DMS153 treated with DMSO at 0.1 percent for 48 hours (cell line): Measurements from ENCODE around the gene LPCAT1.
"Not testable (repeated sequence)": the region's sequence is repeated elsewhere in the genome, so short reads cannot be mapped to it uniquely, and the experiment has no call there.

Experiments
- DNase-seq: peaks from one replicate; lab custom pipeline; 2025; ENCODE audit not compliant: unreplicated experiment; lab: John Stamatoyannopoulos, UW

The LPCAT1 gene

DNA sequence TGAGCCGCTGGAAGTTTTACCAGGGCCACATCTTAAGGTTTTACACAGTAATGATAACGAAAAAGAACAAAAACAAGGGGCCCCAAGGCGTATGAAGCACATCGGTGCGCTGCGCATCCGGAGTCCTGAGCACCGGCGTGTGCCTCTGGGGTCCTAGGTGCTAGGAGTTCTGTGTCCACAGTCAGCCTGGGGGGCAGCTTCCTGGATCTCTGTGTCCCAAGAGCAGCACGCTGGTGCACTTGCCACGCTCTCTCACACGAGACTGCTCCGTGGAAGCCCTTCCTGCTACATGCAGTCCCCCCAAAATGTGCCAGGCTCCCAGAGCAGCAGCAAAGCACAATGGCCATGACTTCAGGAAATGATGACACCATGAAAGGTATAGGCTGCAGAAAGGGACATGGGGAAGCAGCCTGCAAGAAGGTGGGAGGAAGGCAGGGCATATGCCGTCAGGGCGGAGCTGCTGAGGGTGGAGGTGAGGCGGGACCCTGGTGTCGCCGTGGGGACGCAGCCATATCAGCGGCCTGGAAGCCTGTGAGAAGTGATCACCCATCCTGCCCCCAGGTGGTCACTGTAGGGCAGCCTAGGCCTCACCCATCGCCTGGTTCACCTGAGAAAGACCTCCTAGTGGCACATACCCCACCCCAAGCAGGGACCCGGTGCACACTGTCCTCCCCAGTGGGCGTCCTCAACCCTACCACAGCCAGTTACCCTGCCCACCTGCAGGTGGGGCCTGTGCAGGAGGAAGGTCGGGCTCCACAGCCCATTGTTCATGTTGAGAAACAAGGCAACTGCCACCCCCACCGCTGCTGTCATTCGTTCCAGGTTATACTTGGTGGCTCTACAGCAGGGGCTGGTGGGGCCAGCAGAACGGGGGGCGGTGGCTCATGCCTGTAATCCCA, 54.9 kb downstream of the LPCAT1 start:
- no peak for DNase-seq

DNA sequence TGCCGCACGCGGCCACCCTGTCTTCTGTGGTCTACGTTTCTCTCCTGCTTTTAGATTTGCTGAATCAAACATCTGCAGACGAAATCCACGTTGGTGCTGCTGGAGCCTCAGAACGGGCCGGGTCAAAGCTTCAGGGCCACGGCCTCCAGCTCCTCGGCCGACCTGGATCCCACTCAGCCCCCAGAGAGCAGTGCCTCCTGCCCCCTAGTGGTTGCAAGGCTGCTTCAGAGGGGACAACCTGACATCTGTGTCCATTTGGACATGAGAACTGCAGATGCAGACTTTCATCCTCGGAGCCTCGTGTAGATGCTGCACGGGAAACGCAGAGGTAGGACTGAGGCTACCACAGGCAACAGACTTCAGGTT, 55.5 kb downstream of the LPCAT1 start:
- no peak for DNase-seq

DNA sequence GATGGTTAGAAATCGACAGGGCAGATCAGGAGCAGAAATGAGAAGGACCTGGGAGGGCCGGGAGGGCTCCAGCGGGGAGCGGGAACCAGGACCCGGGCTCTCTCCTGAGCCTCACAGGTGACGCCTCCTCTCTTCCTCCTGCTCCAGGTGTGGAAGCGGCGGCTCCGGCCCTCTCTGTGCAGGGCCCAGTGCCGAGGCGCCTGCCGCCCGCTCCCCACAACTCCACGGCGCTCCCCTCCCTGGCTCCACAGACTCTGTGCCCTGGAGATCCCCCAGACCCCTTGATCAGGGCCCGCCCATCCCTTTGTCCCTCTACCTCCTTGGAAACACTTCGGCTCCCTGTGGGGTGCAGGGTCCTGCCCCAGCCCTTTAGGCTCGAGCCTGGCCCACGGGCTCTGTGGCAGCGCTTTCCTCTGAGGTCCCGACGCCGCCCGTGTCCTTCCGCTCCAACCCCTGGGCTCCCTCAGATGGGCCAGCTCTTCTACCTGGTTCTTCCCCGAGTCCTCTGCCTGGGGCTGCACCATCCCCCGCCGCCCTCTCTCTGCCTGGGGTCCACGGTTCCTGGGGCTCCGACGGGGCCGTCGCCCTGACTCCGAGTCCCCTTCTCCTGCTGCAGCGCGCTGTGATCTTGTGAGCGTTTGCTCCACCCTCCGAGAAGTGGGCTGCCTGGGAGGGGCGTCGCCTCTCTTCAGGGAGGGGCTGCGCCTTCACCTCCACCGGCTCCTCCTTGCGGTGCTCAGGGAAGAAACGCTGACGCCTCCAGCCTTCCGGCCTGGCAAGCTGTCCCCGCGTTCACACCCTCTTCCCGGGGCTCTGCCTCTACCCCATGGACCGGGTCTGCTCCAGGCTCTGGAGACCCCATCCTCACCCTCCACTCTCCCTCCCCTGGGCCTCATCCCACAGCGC, 56.2 kb downstream of the LPCAT1 start:
- DNase-seq, result no peak

DNA sequence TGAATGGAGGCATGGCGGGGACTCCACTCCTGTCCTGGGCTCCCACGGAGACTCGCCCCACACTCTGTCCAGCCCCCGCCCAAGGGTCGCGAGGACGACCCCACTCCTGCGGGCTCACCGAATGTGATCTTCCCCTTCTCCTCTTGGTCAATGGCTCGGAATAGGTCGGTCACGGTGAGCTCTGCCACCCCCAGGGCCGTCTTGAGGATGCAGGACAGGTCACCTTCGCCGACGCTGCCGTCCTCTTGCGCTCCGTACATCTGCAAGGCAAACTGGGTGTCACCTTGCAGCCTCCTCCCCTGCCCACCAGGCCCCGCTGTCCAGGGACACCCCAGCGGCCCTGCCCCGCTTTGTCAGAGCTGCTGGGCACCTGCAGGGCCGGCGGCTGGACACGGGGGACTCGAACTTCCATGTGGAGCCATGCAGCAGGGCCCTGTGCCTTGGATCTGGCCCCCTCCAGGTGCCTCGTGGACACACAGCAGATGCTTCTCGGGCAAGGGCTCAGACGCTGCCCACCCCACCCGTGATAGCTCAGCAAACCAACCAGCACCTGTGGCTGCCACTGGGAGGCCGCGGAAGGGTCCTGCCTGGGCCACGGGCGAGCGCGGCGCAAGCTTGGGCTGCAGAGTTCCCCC, 57.0 kb downstream of the LPCAT1 start:
- DNase-seq, result no peak

DNA sequence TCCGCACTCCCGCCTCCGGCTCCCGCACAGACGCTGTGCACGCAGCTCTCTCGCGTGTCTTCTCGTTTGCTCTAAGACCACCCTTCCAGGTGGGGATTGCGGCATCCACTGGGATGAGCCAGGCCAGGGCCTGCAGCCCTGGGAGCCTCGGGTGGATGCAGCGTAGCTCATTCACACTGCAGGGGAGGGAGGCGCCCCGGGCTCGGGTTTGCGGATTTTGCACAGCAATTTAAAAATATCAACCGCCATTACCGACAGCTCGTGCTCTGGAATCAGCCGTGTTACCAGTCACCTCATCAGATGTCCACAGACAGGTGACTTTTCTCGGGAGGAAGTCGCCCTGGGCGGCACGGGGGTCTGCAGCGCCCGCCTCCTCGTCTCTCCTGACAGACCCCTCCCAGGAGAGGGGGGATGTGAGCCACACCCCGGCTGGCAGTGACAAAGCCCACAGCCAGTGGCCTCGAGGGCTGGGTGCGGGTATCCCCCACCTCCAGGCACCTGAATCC, 57.7 kb downstream of the LPCAT1 start:
- DNase-seq, result no peak

DNA sequence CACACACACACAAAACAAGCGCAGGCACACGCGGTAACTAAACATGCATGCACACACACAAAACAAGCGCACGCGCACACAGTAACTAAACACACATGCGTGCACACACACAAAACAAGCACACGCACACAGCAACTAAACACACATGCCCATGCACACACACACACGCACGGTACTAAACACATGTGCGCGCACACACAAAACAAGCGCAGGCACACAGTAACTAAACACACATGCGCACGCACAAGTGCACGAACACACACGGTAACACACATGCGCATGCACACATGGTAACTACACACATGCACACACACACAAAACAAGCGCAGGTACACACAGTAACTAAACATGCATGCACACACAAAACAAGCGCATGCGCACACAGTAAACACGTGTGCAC, 58.6 kb downstream of the LPCAT1 start:
- DNase-seq, result no peak

DNA sequence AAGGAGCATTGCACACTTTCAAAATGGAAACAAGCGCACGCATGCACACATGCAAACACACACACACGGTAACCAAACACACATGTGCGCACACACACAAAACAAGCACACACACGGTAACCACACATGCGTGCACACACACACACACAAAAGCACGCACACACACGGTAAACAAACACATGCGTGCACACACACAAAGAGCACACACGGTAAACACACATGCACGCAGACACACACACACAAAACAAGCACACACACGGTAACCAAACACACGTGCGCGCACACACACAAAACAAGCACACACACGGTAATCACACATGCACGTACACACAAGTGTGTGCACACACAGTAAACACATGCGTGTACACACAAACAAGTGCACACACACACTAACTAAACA, 59.2 kb downstream of the LPCAT1 start:
- no peak for DNase-seq

DNA sequence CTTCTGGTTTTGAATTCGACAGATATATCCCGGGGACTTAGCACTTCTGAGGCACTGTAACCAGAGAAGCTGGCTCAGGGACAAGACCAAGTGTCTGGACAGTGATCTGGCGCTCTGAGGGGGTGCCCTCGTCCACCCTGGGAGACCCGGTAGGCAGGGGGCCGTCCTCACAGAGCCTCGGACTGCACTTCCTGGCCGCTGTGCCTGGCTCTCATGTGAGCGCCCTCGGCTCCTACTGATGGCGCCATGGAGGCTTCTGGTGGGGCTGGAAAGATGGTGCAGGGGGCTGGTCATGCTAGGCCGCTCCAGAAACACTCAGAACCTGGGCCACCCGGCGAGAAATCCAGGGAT, 59.7 kb downstream of the LPCAT1 start:
- no peak for DNase-seq

DNA sequence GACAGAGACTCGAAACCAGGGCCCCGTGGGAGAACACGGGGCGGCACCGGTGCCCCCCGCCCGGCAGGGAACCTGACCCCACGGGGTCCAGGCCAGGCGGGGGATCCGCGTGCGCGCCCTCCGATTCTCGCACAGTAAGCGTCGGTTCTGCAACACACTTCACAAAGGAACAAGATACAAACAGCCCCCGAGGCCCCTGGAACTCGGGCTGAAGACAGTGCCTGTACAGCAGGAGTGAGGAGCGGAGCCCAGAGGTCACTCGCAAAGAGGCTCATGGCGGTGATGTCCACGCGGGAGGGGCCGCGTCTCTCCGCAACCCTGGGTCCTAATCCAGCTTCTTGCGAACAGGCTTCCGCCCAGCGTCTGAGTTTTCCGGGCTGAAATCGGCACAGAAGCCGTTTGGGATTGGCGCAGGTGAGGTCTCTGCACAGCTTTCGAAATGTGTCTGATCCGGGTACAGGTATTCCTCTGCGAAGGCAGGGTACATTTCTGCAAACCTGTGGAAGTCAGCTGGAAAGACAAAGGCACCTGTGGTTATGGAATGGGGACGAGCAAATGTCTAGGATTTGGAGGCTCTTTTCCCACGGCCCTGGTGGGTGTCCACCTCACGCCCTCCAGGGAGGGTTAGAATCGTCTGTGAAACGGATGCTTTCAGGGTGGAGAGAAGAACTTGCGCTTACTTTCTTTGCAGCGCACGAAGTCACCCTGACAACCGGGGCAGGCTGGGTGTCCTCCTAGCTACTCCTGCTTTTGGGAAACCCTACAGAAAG, 60.2 kb downstream of the LPCAT1 start:
- no peak for DNase-seq

DNA sequence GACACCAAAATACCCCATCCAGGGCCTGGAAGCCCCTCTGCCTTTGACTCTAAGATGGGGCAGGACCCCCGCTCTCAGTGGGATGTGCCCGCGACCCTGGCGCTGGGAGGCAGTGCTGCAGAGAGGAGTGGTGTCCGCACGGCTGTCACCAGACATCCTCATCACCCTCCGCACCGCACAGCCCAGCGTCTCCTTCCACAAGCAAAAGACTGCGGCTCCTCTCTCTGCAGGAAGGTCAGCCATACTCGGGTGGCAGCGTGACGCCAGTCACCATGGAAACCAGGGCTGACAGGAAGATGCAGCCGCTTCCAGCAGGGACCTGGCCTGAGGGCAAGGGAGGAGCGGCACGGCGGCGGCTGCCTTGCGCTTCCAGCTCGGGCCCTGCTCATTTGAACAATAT, 61.4 kb downstream of the LPCAT1 start:
- no peak for DNase-seq

DNA sequence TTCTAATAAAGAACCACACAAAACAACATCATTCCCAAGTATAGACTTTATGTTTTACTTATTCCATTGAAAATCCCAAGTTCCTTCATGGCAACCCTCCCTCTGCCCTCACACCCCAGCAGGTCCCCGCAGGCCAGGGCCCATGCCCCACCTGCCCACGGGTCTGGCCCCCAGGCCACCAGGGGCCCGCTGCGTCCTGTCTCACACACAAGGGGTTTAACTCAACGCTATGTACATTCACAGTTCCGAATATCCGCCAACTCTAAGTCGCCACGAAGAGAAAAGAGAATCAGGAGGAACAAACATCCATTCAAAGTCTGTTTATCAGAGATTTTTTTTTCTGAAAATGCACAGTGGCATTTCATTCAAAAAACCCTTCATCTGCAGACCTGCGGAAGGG, 62.4 kb downstream of the LPCAT1 start:
- DNase-seq, result no peak

DNA sequence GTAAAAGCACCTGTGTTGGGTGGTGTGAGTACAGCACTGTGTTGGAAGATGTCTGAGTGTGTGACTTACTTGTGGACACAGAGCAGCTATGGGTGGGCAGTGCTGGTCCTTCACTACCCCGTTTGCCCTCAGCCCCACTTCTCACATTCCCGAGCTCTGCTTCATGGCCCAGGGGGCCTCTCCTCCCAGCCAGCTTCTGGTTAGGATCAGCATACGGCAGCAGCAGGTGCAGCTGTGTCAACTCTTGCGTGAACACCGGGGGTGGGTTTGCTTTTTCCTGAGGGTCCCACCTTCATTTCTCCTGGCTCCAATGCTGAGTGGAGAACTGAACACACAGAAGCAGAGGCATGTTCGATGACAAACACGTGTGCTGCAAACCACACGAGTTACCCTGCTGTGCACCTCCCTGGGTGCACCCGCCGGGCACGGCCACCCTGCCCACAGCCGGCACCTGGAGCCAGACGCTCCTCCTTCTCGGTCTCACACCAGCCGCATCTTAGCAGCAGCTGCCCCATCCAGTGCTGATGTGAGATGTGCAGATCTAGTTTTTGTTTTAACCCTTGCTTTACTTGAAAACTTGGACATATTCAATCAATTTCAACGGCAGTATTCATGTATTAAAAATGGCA, 63.6 kb downstream of the LPCAT1 start:
- no peak for DNase-seq

DNA sequence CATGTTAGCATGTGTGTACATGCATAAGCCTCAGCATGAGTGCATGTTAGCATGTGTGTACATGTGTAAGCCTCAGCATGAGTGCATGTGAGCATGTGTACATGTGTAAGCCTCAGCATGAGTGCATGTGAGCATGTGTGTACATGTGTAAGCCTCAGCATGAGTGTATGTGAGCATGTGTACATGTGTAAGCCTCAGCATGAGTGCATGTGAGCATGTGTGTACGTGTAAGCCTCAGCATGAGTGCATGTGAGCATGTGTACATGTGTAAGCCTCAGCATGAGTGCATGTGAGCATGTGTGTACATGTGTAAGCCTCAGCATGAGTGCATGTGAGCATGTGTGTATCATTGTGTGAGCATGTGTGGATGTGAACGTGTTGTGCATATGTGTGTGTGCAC, 64.3 kb downstream of the LPCAT1 start:
- not testable (repeated sequence) for DNase-seq

DNA sequence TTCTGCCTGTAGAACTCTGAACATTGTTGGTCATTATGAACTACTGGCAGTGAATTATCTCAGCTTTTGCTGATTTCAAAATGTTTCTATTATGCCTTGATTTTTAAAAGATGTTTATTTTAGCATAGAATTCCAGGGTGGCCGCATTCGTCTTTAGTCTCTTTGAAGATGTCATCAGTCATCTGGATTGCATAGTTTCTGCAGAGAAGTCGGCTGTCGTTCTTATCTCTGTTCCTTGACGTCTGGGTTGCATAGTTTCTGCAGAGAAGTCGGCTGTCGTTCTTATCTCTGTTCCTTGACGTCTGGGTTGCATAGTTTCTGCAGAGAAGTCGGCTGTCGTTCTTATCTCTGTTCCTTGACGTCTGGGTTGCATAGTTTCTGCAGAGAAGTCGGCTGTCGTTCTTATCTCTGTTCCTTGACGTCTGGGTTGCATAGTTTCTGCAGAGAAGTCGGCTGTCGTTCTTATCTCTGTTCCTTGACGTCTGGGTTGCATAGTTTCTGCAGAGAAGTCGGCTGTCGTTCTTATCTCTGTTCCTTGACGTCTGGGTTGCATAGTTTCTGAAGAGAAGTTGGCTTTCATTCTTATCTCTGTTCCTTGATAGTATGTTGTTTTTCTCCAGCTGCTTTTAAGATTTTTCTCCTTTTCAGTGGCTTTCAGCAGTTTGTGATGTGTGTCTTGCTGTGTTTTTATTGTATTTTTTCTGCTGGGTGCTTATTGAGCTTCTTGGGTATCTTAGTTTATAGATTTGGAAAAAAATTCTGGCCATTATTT, 67.5 kb downstream of the LPCAT1 start:
- not testable (repeated sequence) for DNase-seq

DNA sequence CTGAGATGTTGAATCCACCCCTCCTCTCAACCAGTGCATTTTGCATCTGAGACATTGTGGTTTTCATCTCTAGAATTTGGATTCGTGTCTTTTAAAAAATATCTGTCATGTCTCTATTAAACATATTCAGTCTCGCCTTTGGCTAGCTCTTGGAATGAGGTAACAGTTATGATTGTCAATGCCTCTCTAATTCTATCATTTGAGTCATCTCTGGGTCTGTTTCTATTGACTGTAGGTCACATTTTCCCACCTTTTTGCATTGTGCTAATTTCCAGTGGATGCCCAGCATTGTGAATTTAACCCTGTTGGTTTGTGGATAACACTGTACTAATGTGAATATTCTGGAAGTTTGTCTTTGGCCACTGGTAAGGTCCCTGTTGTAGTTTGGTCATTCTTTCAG, 70.1 kb downstream of the LPCAT1 start:
- DNase-seq, result no peak

DNA sequence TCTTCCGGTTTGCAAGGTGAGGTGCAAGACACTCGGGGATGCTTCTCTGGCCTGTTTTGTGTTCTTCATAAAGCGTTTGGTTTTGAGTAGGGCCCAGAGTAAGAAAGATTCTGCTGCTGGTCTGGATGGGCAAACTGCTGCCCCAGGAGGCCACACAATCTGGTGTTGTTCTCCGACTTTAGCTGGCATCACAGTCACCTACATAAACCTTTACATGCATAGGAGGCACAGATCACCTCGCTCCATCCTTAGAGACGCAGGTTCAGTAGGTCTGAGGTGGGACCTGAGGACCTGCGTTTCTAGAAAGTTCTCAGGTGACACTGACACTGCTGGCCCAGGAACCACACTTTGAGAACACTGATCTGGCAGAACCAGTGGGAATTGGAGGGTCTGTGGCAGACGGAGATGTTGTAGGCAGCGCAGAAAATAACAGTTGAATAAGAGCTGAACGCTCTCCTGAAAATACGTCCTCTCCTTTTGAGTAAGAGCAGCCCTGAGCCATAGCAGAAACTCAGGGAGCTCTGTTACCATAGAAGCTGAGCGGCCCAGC, 74.6 kb downstream of the LPCAT1 start:
- no peak for DNase-seq

DNA sequence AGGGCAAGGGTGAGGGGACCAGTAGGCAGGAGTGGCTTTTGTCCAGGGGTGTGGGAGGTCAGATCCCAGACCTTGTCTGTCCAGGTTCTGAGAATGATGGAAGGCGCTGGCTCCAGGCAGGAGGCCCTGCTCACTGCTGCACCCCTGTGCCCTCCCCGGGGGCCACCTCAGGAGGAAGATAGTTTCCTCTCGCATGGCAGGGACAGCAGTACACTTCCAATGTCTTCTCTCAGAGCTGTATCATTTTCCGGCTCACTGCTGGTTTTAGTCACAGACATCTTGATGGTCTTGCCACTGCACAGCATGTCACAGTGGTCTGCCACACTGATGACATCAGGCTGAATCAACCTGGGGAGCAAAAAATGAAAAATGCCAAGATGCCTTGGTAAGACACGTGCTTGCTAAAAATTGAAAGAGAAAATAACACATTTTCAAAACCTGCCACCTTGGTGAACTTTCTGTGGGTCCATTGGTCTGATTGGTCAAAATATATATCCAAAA, 75.2 kb downstream of the LPCAT1 start:
- DNase-seq, result no peak

DNA sequence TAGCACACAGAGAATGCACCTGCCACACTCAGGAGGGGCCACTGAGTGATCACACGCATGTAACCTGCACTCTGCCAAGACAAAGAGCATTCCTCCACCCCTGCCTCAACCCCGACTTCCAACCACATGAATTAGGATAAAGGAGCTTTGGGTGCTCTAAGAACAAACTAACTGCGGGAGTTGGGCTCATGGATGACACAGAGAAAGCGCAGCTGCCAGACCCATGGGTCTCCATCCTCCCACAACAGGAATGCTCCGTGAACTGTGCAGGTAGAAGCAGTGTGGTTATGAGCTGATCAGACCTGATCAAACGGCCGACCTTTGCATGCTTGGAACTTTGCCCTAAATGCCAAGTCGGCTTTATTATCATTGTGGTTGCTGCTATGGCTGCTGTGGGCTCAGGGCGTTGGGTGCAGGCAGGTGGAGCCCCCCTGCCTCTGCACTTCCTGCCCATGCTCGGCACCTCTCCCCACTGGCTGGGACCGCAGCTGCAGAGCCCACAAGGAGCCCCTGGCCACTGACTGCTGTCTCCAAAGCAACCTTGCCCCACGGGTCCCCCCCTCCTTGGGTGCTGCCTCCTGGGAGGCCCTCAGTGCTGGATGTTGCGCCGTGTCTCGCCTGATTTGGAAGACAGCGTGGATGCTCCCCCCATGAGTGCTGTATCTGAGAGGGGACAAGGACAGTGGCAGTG, 75.9 kb downstream of the LPCAT1 start:
- no peak for DNase-seq
